HG02642 (cell line): Measurements from ENCODE around the gene PNKD.
A peak's percentile ranks its signal among the peaks of the same experiment; 100 is the strongest.

ENCODE experiments used
- ATAC-seq: cut with Tn5 transposase; IDR thresholded peaks from one replicate; pipeline ENCODE4 v1.9.1; 2021; ENCODE audit warnings: mild to moderate bottlenecking; ENCODE audit not compliant: unreplicated experiment, poor library complexity

PNKD gene

DNA sequence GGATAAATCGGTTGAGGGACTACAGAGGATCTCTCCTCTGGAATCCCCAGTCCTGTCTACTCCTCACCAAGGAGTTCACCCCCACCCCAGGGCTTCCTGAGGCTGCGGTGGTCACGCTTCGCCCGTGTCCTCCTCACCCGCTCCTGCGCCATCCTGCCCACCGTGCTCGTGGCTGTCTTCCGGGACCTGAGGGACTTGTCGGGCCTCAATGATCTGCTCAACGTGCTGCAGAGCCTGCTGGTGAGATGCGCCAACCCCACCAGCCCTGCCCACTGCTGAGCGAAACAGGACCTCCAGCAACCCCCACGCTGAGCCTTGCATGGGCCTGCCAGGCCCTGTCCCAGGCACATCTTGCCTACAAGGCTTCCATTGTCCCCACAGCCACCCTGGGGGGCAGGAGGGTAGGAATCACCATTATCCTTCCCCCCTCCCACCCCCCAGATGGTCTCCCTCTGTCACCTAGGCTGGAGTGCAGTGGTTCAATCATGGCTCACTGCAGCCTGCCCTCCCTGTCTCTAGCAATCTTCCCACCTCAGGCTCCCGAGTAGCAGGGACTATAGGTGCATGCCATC, 122.7 kb downstream of the PNKD start:
- ATAC-seq, result no peak

GRCh38 chr2:218393750-218394290, 123.5 kb downstream of the PNKD start:
- no peak for ATAC-seq

DNA sequence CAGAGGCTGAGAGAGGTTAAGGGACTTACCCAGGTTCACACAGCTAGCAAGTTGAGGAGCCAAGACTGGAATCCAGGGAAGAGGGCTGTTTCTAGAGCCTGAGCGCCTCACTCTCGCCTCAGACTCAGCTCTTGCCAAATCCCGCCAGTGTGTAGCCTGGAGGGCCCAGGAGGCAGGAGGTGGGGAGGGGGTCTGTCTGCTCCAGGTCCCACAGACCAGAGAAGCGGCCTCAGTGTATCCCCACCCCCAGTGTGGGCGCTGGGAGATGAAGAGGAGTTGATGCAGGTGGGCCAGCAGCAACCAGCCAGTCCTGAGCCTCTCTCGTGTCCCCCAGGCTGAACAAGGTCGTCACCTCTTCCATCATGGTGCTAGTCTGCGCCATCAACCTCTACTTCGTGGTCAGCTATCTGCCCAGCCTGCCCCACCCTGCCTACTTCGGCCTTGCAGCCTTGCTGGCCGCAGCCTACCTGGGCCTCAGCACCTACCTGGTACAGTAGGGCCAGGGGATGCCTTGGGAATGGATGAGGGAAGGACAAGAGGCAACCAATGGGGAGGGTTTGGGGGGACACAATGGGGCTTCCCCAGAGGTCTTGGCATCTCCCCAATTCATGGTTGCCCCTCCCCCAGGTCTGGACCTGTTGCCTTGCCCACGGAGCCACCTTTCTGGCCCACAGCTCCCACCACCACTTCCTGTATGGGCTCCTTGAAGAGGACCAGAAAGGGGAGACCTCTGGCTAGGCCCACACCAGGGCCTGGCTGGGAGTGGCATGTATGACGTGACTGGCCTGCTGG, 124.2 kb downstream of the PNKD start:
- ATAC-seq, result no peak

- ATAC-seq, result no peak
These were observed 124.7 kb downstream of the PNKD start for GRCh38 chr2:218395090-218395444.

- no peak for ATAC-seq
These were observed 125.1 kb downstream of the PNKD start for GRCh38 chr2:218395456-218395825.

GRCh38 chr2:218395826-218396687, 125.7 kb downstream of the PNKD start:
- ATAC-seq, result peak; percentile 53
